Kidney epithelial cell (primary cell): ENCODE data around the gene IQSEC1. TPM values are rescaled to one million over a fixed set of nuclear protein-coding genes. Genes with fewer than 3 reads are reported as not detected.

Source experiments
- DNase-seq: peaks from one replicate; pipeline ENCODE4 v3.0.0-alpha.2; 2010; ENCODE audit warnings: low read depth
- H3K27me3 ChIP-seq: 2 replicates; pipeline ENCODE4 v1.6.0; 2011; ENCODE audit warnings: low read length; ENCODE audit not compliant: control insufficient read depth, insufficient read depth
- H3K36me3 ChIP-seq: 2 replicates; pipeline ENCODE4 v1.5.1; 2011; ENCODE audit warnings: low read length; ENCODE audit not compliant: control insufficient read depth, insufficient read depth
- H3K4me3 ChIP-seq: 2 replicates; pipeline ENCODE4 v1.5.1; 2011; ENCODE audit warnings: low read depth, mild to moderate bottlenecking, control low read depth, low read length
- CTCF ChIP-seq: IDR thresholded peaks from 2 replicates; pipeline ENCODE4 v1.5.1; 2011; ENCODE audit warnings: mild to moderate bottlenecking, moderate library complexity, low read length, control low read depth, inconsistent platforms; ENCODE audit not compliant: insufficient read depth, poor library complexity, severe bottlenecking
- total RNA-seq: library from RNA; depleted of rRNA; stranded (reverse); fragments of >200 nt; gene quantifications from 2 replicates; pipeline ENCODE4 v1.2.3, GENCODE V29; 2015

Gene IQSEC1
- total RNA-seq, 1 donor from 2014 or later, result 14.9 TPM

- Histone ChIP-seq H3K4me3 (no peak overlapping the region), H3K36me3 (no peaks in the 10 kb centered on the region), H3K27me3 (peaks cover 6% of the 10 kb centered on the region)
- TF ChIP-seq CTCF, result no peak
- no peak for DNase-seq
These were observed 94.5 kb downstream of the IQSEC1 start for GRCh38 chr3:12978682-12979081.

- Histone ChIP-seq H3K27me3 (peaks cover 6% of the 10 kb centered on the region), H3K36me3 (no peaks in the 10 kb centered on the region), H3K4me3 (no peak overlapping the region)
- no peak for DNase-seq
- no peak for TF ChIP-seq CTCF
These were observed 96.0 kb downstream of the IQSEC1 start for GRCh38 chr3:12977117-12977808.

GRCh38 chr3:12975748-12976522, 97.3 kb downstream of the IQSEC1 start:
- no peak for TF ChIP-seq CTCF
- Histone ChIP-seq H3K4me3 (no peak overlapping the region), H3K36me3 (no peaks in the 10 kb centered on the region), H3K27me3 (peaks cover 6% of the 10 kb centered on the region)
- no peak for DNase-seq

GRCh38 chr3:12974819-12975218, 98.4 kb downstream of the IQSEC1 start:
- Histone ChIP-seq H3K27me3 (peaks cover 6% of the 10 kb centered on the region), H3K36me3 (no peaks in the 10 kb centered on the region), H3K4me3 (no peak overlapping the region)
- TF ChIP-seq CTCF, result no peak
- no peak for DNase-seq

- DNase-seq, result no peak
- H3K27me3 ChIP-seq, result peaks cover 6% of the 10 kb centered on the region
- H3K36me3 ChIP-seq, result no peaks in the 10 kb centered on the region
- no peak overlapping the region for H3K4me3 ChIP-seq
- no peak for TF ChIP-seq CTCF
These were observed 98.9 kb downstream of the IQSEC1 start for GRCh38 chr3:12974334-12974733.
